Cardiac septum (tissue), 1 donor: ENCODE measurements around the gene ATP1B2. TPM values are rescaled to one million over a fixed set of nuclear protein-coding genes. Genes with fewer than 3 reads are reported as not detected.
"Not testable (repeated sequence)": the region's sequence is repeated elsewhere in the genome, so short reads cannot be mapped to it uniquely, and the experiment has no call there.

Experiments
- DNase-seq: peaks from one replicate; pipeline ENCODE4 v3.0.0-alpha.2; 2020; ENCODE audit warnings: low spot score
- intact Hi-C: fragments of 100-400 bp; cut with DNase I; formaldehyde crosslinking; loops from one replicate; pipeline ENCODE4 v1.14.0; 2022
- total RNA-seq: library from RNA; stranded (reverse); fragmentation: NEBNext Ultra II Directional; extraction: Animal tissue kit (Norgen Biotek cat#: 25700); gene quantifications from one replicate; pipeline ENCODE4 v1.2.1, GENCODE V29; 2021
- donor health status: DM: no; HTN: no; CAD: no.

ATP1B2 gene
- total RNA-seq, 1 donor from 2014 or later: 2.7 TPM

DNA sequence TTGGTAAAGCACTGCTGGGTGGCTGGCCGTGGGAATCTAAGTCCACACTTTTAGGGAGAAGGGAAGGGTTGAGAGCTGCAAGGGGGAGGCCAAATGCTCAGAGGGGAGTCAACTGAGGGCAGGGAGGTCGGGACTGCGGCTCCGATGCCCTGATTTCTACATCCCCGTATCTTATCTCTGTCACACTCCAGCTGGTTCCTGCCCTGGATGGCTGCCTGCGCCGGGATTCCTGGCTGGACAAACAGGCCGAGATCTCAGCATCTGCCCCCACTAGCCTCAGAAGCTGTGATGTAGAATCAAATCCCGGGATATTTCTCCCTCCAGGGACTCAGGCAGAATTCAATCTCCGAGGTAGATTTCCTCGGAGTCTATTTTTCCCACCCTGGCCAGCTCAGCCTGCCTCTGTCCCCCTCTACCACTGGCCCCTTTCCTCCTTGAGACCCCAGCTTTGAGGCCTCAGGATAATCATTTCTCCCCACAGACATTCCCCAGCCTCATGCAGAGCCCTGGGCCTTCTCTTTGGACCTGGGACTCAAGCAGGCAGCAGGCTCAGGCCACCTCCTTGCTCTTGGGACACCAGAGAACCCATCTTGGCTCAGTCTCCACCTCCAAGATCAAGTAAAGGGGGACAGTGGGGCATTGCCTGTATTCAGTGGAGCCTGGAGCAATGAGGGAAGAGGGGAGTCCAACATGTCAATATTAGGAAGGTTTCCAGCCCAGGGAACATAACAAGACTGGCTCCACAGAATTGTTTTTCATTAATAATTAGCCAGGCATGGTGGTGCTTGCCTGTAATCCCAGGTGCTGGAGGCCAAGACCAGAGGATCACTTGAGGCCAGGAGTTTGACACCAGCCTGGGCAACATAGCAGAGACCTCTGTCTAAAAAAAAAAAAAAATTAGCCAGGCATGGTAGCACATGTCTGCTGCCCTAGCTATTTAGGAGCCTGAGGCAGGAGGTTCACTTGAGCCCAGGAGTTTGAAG, 19.0 kb upstream of the ATP1B2 start:
- intact Hi-C loops: loop anchor here (2.0 kb wide), 1 partner anchor 55 kb away; the partner anchor contains the start of gene TP53
- no peak for DNase-seq

DNA sequence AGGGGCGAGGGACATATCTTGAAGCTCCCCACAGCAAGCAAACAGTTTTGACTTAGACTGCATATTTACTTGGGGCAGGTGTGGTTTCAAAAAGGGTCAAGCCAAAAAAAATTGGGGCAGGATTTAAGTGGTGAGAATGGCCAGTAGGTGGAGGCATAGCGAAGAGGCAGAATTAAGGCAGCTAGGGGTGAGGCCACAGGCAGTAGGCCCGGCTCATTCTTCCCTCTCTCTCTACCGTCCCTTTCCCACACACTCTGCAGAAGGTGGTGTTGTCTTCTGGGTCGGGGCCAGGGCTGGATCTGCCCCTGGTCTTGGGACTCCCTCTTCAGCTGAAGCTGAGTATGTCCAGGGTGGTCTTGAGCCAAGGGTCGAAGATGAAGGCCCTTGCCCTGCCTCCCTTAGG, 18.2 kb upstream of the ATP1B2 start:
- no peak for DNase-seq
- intact Hi-C loops: no loop called here

DNA sequence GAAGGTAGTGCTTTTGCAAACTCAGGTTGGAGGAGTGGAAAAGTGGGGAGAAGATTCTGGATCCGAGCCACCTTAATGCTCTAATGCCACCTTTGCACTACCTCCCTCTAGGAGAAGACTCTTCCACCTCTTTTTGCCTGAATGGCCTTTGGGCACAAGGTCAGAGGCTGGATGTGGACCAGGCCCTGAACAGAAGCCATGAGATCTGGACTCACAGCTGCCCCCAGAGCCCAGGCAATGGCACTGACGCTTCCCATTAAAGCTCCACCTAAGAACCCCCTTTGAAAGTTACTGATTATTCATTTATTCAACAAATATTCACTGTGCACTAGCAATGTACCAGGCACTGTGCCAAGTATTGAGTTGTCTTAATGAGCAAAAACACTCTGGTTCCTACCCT, 17.6 kb upstream of the ATP1B2 start:
- intact Hi-C loops: no loop called here
- no peak for DNase-seq

DNA sequence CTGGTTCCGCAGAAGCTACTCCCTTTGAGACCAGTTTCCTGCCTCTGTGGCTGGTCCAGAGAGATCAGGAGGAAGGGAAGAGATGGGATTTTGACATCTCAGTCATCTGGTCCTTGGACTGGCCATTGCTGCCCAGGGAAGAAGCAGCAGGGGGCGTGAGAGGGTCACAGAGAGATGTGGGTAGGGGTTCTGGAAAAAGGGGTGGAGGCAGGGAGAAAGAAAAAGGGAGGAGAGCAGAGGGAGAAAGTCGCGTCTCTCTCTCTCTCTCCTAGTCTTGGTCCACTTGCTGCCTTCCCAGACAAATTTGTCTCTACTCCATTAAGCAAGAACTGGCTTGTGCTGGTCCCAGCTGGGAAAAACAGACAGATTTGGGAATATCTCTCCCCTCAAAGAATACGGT, 16.3 kb upstream of the ATP1B2 start:
- no peak for DNase-seq
- intact Hi-C loops: no loop called here

DNA sequence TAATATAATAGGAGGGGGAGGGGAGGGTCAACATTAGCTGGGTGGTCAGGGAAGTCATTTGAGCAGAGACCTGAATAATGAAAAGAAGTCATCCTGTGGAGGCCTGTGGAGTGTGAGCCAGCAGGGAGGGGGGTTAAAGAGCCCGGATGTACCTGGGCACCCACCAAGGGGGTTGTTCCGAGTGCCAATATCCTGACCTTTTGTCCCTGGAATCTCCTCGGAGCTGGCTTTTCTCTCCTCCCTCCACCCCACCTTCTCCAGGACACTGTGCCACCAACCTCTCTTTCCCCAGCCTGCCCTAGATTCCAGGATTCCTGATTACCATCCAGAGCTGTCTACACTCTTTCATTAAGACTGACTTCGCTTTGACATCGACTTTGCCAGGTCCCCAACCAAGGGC, 14.6 kb upstream of the ATP1B2 start:
- DNase-seq: no peak
- intact Hi-C loops: no loop called here

DNA sequence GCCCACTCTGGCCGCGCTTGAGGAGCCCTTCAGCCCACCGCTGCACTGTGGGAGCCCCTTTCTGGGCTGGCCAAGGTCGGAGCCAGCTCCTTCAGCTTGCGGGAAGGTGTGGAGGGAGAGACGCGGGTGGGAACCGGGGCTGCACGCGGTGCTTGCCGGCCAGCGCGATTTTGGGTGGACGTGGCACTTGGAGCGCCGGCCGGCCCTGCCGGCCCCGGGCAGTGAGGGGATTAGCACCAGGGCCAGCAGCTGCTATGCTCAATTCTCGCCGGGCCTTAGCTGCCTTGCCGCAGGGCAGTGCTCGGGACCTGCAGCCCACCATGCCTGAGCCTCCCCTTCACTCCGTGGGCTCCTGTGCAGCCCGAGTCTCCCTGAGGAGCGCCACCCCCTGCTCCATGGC, 9.9 kb upstream of the ATP1B2 start:
- no peak for DNase-seq
- intact Hi-C loops: no loop called here

DNA sequence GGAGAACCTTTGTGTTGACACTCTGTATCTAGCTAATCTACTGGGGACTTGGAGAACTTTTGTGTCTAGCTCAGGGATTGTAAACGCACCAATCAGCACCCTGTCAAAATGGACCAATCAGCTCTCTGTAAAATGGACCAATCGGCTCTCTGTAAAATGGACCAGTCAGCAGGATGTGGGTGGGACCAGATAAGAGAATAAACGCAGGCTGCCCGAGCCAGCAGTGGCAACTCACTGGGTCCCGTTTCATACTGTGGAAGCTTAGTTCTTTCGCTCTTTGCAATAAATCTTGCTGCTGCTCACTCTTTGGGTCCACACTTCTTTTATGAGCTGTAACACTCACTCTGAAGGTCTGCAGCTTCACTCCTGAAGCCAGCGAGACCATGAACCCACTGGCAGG, 9.1 kb upstream of the ATP1B2 start:
- intact Hi-C loops, DNase-seq: not testable (repeated sequence)

DNA sequence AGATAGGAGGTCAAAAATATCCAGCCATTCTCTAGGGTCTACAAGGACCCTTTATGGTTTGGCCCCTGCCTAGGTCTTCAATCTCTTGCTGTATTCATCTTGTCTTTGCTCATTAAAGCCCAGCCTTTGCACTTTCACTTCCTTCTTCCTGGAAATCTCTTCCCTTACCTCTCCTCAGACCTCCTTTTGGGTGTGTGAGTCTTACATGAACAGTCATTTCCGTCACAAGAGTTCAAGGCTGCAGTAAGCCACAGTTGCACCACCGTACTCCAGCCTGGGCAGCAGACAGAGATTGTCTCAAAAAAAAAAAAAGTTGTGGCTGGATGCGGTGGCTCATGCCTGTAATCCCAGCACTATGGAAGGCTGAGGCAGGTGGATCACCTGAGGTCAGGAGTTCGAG, 6.0 kb upstream of the ATP1B2 start:
- intact Hi-C loops: no loop called here
- DNase-seq: no peak

DNA sequence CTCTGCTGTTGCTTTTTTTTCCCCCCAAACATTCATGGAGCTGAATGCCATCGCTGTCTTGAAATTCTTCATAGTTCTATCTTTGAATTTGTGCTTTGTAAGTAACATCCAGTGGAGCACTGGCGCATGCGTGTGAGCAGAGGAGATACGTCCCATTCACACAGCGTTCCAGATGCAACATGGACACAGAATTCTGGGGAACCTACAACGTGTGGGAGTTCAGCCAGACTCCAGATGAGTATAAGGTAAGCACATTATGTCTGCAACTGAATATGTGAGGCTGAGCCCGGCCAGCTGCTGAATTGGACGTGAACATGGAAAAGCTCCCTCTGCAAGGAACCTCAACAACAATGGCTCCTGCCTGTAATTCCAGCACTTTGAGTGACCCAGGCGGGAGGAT, 4.3 kb upstream of the ATP1B2 start:
- intact Hi-C loops: no loop called here
- DNase-seq: no peak

DNA sequence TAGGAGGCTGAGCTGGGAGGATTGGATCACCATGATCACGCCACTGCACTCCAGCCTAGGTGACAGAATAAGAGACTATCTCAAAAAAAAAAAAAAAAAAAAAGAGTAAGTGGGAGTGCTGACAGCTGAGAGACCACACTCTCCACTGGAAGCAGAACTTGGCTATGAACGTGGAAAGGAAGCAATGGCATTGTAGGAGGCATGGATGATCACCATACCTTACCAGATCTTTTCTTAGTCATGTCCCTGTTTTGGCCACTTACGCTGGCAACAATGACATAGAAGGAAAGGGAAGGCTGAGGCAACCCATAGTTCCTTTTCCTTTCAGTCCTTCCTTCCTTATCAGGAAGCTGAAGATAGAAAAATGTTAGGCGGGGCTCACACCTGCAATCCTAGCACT, 3.7 kb upstream of the ATP1B2 start:
- no peak for DNase-seq
- intact Hi-C loops: no loop called here

DNA sequence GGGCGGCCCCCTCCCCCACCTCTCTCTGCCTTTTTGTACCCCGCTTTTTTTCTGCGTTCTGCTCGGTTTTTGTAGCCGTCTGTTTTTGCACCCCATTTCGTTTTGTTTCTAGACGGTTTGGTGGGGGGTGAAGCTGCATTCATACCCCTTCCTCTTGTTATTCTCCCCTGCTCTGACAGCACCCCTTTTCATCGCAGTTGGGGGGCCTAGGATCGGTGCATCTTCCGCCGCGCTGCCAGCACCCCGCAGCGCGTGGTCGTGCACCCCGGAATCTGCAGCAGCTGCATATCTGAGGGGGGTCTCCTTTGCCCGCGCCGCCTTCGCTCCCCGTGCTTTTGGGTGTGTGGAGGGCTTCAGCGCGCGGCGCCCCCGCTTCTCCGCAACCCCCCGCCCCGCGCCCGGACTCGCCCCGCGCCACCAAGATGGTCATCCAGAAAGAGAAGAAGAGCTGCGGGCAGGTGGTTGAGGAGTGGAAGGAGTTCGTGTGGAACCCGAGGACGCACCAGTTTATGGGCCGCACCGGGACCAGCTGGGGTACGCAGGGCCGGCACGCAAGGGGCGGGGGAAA, 455 bp downstream of the ATP1B2 start:
- DNase-seq: no peak
- intact Hi-C loops: no loop called here

DNA sequence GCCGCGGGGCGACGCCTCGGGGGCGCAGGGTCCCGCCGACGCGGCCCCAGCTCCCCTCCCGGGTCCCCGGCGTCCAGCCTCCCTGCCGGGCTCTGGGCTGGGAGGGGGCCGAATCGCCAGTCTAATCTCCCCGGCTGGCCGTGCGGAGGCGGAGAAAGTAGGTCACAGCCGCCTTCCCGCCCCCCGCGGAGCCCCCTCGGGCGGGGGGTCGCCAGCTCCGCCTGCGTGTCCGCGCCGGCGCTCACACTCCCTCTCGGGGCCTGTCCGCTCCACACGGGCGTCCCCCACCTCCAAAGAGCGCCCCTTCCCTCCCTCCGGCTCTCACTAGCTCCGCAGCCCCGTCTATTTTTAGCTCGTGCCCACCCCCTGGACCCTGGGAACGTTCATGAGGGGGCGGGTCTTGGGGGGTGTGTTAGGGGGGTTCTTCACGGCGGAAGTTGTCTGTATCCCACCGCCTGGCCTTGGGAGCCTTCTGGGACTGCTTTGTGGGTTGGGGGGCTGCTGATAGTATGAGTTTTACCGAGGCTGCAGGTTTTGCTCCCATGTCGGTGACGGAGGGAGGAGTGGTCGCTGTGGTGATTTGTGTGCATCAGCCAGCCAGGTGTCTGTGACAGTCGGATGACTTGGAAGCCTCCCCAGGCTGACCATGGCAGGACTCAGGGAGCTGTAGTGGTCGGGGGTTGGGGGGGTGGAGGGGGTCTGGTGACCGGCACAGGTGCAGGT, 1.1 kb downstream of the ATP1B2 start:
- intact Hi-C loops: no loop called here
- DNase-seq: no peak

DNA sequence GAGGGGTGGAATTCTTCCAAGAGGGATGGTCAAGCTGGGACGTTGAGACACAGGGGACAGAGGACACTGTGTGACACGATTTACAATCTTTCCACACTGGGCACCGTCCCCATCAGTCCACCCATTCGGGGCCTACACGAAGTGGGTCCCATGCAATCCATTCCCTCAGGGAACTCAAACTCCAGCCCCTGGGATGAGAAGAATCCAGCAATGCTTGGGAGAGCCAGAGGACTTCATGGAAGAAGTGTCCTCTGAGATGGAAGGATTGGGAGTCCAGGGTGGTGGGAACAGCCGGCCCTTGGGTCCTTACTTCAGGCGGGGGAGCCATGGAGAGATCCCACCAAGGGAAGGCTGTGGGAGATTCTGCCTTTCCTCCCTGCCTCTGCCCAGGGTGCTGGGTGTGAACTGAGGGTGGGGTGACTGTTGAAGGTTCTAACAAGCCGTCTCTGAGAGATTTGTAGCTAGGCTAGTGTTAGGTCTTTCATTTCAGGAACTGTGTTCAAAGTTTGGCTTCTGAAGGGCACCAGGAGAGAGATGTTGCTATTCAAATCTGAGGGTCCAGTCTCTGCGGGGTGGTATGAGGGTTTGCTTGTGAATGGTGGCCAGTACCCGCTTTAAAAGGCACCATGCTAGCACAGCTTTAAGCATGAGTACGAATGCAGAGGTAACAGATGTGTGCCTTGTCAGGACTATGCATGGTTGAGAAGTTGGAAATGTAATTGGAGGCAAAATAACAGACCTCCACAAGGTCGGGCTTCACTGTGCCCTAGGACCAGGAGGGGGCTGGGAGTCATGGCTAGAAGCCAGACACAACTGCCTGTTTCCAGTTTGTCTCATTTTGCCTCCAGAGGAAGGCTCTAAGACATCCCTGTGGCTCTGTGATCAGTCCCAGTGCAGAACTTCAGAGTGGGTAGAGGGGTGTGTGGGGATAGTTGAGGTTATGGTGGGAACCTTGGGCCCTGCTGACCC, 1.9 kb downstream of the ATP1B2 start:
- no peak for DNase-seq
- intact Hi-C loops: no loop called here

DNA sequence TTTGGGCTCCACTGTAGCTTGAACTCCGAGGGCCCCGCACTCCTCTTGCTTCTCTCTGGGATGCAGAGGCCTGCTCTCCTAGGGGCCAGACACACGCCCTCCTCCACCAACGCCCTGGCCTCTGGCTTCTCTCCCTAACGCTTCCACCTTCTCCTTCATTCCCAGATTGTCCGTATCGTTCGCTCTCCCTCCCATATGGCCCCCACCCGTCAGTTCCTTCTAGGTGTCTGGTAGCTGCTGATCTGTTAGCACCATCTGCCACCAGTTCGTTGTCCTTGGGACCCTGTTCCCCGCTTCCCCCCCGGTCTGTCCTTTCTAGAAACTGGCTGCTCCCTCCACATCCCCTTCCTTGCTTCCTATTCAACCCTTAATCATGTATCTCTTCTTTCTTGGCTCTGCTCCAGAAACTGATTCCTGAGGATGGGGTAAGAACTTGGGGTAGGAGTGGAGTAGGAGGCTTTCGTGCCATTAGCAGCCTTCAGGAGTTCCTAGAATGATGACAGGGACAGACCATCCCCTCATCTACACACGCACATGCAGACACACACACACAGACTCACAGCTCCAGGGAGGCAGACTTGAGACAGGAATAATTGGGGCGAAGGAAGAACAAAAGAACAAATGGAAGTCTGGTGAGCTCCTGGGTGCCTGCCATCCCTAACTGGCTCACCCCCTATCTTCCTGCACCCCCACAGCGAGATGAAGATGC, 4.3 kb downstream of the ATP1B2 start:
- intact Hi-C loops: no loop called here
- DNase-seq: no peak

DNA sequence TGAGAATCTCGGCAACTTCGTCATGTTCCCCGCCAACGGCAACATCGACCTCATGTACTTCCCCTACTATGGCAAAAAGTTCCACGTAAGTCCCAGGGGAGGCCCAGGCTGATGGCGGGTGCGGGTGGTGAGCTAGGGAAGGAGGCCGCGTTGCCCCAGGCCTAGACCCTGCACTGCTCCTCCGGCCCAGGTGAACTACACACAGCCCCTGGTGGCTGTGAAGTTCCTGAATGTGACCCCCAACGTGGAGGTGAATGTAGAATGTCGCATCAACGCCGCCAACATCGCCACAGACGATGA, 4.8 kb downstream of the ATP1B2 start:
- no peak for DNase-seq
- intact Hi-C loops: no loop called here

DNA sequence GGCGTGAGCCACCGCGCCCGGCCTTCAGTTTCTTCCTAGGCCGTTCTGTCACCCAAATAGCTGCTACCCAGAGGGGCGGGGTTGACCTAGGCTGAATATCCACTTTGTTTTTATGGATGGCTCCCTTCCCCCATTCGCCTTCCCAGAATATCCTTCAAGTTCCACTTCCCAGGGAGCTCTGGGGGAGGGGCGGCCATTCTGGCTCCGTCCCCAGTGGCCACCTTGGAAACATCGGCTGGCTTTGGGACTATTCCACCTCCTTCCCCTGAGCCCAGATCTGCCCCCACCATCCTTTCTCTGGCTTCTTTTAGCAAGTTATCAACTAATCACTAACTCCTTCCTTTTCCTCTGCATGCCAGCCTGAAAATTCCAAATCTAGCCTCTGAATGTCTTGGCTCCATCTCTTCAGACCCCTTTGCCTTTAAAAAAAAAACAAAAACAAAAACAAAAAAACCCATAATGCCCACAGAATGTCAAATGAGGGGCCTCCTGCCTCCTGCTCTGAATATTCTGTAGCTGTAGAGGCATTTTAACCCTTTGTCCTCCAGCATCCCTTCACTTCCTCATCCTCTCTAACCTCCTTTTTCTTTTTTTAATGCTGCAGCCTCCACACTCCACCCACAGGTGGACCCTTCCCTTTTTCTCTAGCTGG, 6.4 kb downstream of the ATP1B2 start:
- intact Hi-C loops: no loop called here

DNA sequence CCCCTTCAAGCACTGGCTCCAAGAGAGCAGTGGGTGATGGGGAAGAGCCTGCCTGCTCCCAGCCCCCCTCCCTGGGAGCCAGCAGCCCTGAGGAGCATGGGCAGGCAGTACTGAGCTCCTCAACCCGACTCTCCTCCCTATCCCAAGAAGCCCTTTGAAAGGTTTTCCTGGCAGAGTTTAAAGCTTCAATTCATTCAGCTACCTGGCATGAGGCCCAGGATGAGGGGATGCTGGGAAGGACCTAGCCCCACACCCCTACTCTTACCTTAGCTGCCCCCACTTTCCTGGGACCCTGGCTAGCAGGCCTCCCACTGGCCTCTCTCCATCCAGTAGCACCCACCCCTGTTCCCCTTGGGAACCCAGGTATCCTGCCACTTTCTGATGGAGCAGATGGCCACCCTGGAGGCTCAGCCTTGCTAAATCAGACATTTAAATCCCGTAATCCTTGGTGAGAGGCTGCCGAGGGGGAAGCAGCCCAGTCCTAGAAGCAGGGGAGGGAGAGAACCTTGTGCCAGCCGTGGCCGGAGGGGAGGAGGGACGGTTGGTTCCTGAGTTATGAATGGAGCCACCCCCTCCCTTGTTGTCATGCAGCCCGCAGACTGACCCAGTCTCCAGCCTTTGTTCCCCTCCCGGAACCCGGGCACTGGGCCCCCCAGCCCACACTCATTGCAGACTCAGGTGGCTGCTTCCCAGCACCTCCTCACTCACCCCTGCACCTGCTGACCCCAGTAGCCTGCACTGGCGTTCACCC, 17.1 kb downstream of the ATP1B2 start:
- intact Hi-C loops: no loop called here
- DNase-seq: no peak

More for the DNA sequence above, 6.4 kb downstream of the ATP1B2 start:
- DNase-seq: no peak

DNA sequence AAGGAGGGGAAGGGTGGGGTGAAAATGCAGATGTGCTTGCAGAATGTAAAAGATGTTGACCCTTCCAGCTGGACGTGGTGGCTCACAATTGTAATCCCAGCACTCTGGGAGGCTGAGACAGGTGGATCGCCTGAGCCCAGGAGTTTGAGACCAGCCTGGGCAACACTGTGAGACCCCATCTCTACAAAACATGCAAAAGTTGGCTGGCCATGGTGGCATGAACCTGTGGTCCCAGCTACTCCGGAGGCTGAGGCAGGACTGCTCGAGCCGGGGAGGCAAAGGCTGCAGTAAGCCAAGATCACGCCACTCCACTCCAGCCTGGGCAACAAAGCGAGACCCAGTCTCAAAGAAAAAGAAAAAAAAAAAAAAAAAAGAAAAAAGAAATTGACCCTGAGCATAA, 17.8 kb downstream of the ATP1B2 start:
- no peak for DNase-seq
- intact Hi-C loops: no loop called here
